HCT116 (cell line): ENCODE data around the gene ASCL5.

Experiments used
- CEBPB ChIP-seq: IDR thresholded peaks from 2 replicates; pipeline ENCODE4 v1.6.1; 2012; ENCODE audit warnings: low read depth
- CTCF ChIP-seq, 3 experiments: fragments of 200-600 bp in 1 of 3; sonication (generic) in 1 of 3; IDR thresholded peaks in 2 of 3; conservative IDR thresholded peaks in 1 of 3; 2 replicates each; pipeline ENCODE4 v1.5.1; 2012 to 2017; ENCODE audit warnings: low read depth in 2 of 3, low read length in 2 of 3, antibody characterized with exemption in 1 of 3, borderline replicate concordance in 1 of 3, control low read depth in 1 of 3, mild to moderate bottlenecking in 1 of 3, mixed read lengths in 1 of 3, mixed run types in 1 of 3, moderate library complexity in 1 of 3; ENCODE audit not compliant: insufficient read depth in 1 of 3
- EZH2 ChIP-seq: fragments of 200-600 bp; sonication (generic); IDR thresholded peaks from 2 replicates; pipeline ENCODE4 v1.6.1; 2017; ENCODE audit warnings: antibody characterized with exemption, mixed run types
- JUND ChIP-seq: IDR thresholded peaks from 2 replicates; pipeline ENCODE4 v1.6.1; 2012
- MAX ChIP-seq: IDR thresholded peaks from 2 replicates; pipeline ENCODE4 v1.6.1; 2012
- POLR2A ChIP-seq: IDR thresholded peaks from 2 replicates; pipeline ENCODE4 v1.7.0; 2011; ENCODE audit warnings: borderline replicate concordance; ENCODE audit not compliant: insufficient read depth, insufficient read length; ENCODE audit errors: extremely low read depth
- POLR2AphosphoS5 ChIP-seq: IDR thresholded peaks from 2 replicates; pipeline ENCODE4 v1.6.1; 2011; ENCODE audit warnings: mild to moderate bottlenecking, low read depth, low read length, moderate library complexity
- RAD21 ChIP-seq: IDR thresholded peaks from 2 replicates; pipeline ENCODE4 v1.6.1; 2012; ENCODE audit warnings: low read depth, mild to moderate bottlenecking
- REST ChIP-seq: IDR thresholded peaks from 2 replicates; pipeline ENCODE4 v1.6.1; 2012; ENCODE audit warnings: low read depth
- SIN3A ChIP-seq: IDR thresholded peaks from 2 replicates; pipeline ENCODE4 v1.6.1; 2012; ENCODE audit warnings: low read depth
- SP1 ChIP-seq: IDR thresholded peaks from 2 replicates; pipeline ENCODE4 v1.6.1; 2012; ENCODE audit warnings: low read depth
- ZFX ChIP-seq: fragments of 450-650 bp; IDR thresholded peaks from 2 replicates; pipeline ENCODE4 v1.6.1; 2017
- ZNF274 ChIP-seq: fragments of 200-500 bp; sonication (Bioruptor generic); IDR thresholded peaks from 2 replicates; pipeline ENCODE4 v1.6.1; 2014; ENCODE audit warnings: mild to moderate bottlenecking, low read depth, low read length, inconsistent platforms

- TF ChIP-seq SIN3A (no peak), CTCF (IDR thresholded peaks at IDR 0.05 in 2 of 3, conservative IDR thresholded peaks at IDR 0.05 in 1 of 3; ENCODE audit: borderline replicate concordance in 1 of 3, insufficient read depth in 1 of 3, low read depth in 2 of 3, low read length in 2 of 3) (no peak), EZH2 (no peak), POLR2A (no peak), MAX (no peak), JUND (no peak), REST (no peak), POLR2AphosphoS5 (no peak), CEBPB (no peak), SP1 (no peak), RAD21 (no peak), ZNF274 (no peak), ZFX (no peak)
These were observed 54.1 kb downstream of the ASCL5 start for GRCh38 chr1:201072922-201073321.
